Stimulated activated effector memory CD8-positive, alpha-beta T cell treated with anti-CD3 and anti-CD28 coated beads, Interleukin-12 subunit alpha, Interleukin-12 subunit beta, amount 100 ng/mL, for 72 hours (primary cell): ENCODE results near the gene SLC12A9.
"Not testable (repeated sequence)": the region's sequence is repeated elsewhere in the genome, so short reads cannot be mapped to it uniquely, and the experiment has no call there.

Experiments
- ATAC-seq: fragments of 150-1000 bp; cut with Tn5 transposase; 2 replicates; pipeline ENCODE4 v1.10.0; 2021
- DNase-seq, 2 donors: peaks; one replicate each; pipeline ENCODE4 v3.0.0; 2021 to 2022; ENCODE audit warnings: low spot score in 2 of 2
- H3K27ac Mint-ChIP-seq: one replicate; pipeline ENCODE4 v1.8.0; 2022; ENCODE audit warnings: mild to moderate bottlenecking, mixed read lengths
- H3K36me3 Mint-ChIP-seq: one replicate; pipeline ENCODE4 v1.8.0; 2022; ENCODE audit warnings: mild to moderate bottlenecking, mixed read lengths
- H3K4me1 Mint-ChIP-seq: one replicate; pipeline ENCODE4 v1.8.0; 2022; ENCODE audit warnings: mixed read lengths
- H3K4me3 Mint-ChIP-seq: one replicate; pipeline ENCODE4 v1.8.0; 2022; ENCODE audit warnings: mild to moderate bottlenecking, mixed read lengths
- H3K9me3 Mint-ChIP-seq: one replicate; pipeline ENCODE4 v1.8.0; 2022; ENCODE audit warnings: mixed read lengths

Gene SLC12A9

DNA sequence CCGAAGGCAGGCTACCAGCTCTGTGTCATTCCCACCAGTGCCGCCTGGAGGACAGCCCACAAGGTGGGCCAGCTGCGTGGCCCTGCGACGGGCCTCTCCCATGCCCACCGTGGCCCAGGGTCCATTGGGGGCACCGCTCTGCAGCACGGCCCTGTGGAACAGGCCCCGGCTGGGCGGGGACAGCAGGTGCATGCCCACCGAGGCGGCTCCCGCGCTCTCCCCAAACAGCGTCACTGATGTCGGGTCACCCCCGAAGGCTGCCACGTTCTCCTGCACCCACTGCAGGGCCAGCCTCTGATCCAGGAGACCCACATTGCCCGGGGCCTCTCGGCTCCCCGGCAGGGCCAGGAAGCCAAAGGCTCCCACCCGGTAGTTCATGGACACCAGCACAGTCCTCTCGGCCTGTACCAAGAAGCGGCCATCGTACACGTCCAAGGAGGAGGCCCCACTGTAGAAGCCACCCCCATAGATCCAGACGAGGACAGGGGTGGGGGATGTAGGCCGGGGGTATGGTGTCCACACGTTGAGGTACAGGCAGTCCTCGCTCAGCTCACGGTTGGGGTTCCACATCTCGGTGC lies 40.9 kb downstream of the SLC12A9 start:
- ATAC-seq = no peak
- peak overlapping the region; percentile 80 for H3K4me3 Mint-ChIP-seq
- peaks cover 14% of the 10 kb centered on the region for H3K36me3 Mint-ChIP-seq
- no peaks in the 10 kb centered on the region for H3K9me3 Mint-ChIP-seq
- no peak for DNase-seq
- H3K27ac Mint-ChIP-seq = no peak overlapping the region
- H3K4me1 Mint-ChIP-seq = peaks cover 37% of the 10 kb centered on the region

GRCh38 chr7:100893910-100894721 lies 41.6 kb downstream of the SLC12A9 start:
- H3K4me1 Mint-ChIP-seq = peaks cover 33% of the 10 kb centered on the region
- DNase-seq (no peak), ATAC-seq (no peak)
- no peaks in the 10 kb centered on the region for H3K9me3 Mint-ChIP-seq
- peak overlapping the region; percentile 80 for H3K4me3 Mint-ChIP-seq
- H3K27ac Mint-ChIP-seq = no peak overlapping the region
- H3K36me3 Mint-ChIP-seq = peaks cover 7% of the 10 kb centered on the region

- Mint-ChIP-seq H3K4me1 (peaks cover 32% of the 10 kb centered on the region), H3K36me3 (peaks cover 6% of the 10 kb centered on the region), H3K4me3 (peak overlapping the region; percentile 80), H3K27ac (no peak overlapping the region), H3K9me3 (no peaks in the 10 kb centered on the region)
- ATAC-seq (peak; percentile 20), DNase-seq (peak; percentile 69 to 86)
These were observed 42.6 kb downstream of the SLC12A9 start for GRCh38 chr7:100894860-100895700.

DNA sequence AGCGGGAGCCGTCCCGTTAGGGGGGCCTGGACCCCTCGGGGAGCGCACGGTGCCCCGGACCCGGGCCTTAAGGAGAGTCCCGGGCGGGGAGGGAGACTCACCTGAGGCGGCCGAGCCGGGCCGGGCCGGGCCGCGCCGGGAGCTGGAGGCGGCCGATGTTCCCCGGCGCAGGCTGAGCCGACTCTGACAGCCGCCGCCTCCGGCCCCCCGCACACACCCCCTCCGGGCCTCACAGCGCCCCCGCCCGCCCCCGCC lies 43.1 kb downstream of the SLC12A9 start, which contains the start of gene ACHE:
Gene ACHE (minus strand): TSS at position 188 of the 255 bp plus-strand sequence. CDS start 1,656 bp downstream, outside the sequence.
- Mint-ChIP-seq H3K9me3 (no peaks in the 10 kb centered on the region), H3K4me1 (peaks cover 26% of the 10 kb centered on the region), H3K36me3 (peaks cover 6% of the 10 kb centered on the region), H3K4me3 (peak within 1 kb of the TSS; percentile 80), H3K27ac (no peak within 1 kb of the TSS)
- DNase-seq (no peak), ATAC-seq (peak; percentile 2)

GRCh38 chr7:100895956-100896731 lies 43.6 kb downstream of the SLC12A9 start:
- DNase-seq = no peak
- Mint-ChIP-seq H3K9me3 (no peaks in the 10 kb centered on the region), H3K27ac (no peak overlapping the region), H3K4me3 (peak overlapping the region; percentile 80), H3K4me1 (peaks cover 21% of the 10 kb centered on the region), H3K36me3 (peaks cover 6% of the 10 kb centered on the region)
- ATAC-seq = peak; percentile 44

GRCh38 chr7:100896732-100897608 lies 44.5 kb downstream of the SLC12A9 start:
- Mint-ChIP-seq H3K9me3 (no peaks in the 10 kb centered on the region), H3K27ac (no peak overlapping the region), H3K4me1 (peaks cover 14% of the 10 kb centered on the region), H3K36me3 (peaks cover 3% of the 10 kb centered on the region), H3K4me3 (peak overlapping the region; percentile 80)
- DNase-seq = peak in 1 of 2 donors; percentile 70
- peak; percentile 68 for ATAC-seq

DNA sequence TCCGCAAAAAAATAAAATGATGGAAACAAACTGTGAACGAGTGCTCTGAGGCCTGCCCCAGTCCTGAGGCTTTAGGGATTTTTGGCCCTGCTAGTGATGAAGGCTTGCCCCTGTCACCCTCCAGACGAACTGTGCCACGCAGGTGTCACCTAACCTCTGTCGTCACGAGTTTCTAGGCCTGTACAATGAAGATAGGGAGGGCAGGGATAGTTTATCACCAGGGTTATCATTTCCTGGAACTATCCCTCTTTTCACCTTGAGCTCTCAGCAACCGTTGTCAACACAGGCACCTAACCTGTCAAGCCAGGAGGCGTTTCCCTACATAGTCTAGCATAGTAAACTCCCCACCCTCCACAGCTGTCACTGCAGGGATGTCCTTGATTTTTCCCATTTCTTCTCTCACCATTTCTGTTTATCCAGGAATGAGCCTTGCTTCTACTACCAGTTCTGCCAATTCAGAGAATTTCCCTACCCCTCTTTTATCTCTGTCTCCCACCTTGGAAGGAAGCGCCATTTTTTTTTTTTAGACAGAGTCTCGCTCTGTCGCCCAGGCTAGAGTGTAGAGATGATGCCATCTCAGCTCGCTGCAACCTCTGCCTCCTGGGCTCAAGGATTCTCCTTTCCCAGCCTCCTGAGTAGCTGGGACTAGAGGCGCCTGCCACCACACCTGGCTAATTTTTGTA lies 45.4 kb downstream of the SLC12A9 start:
- Mint-ChIP-seq H3K4me3 (peak overlapping the region; percentile 50), H3K4me1 (peaks cover 9% of the 10 kb centered on the region), H3K27ac (no peak overlapping the region), H3K9me3 (no peaks in the 10 kb centered on the region), H3K36me3 (no peaks in the 10 kb centered on the region)
- ATAC-seq (no peak), DNase-seq (no peak)

DNA sequence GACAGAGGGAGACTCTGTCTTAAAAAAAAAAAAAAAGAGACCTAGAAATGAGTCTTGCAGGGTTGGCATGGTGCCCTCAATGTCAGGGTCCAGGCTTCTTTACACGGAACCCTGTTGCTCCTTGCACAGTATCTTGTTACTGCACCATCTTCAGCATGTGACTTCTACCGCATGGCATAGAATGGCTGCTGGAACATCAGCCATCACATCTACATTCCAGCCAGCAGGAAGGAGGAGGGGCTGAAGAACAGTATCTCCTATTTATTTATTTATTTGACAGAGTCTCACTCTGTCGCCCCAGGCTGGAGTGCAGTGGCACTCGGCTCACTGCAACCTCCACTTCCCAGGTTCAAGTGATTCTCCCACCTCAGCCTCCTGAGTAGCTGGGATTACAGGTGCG lies 46.9 kb downstream of the SLC12A9 start:
- H3K4me3 Mint-ChIP-seq = no peak overlapping the region
- no peaks in the 10 kb centered on the region for H3K36me3 Mint-ChIP-seq
- no peak for ATAC-seq
- DNase-seq = no peak
- H3K4me1 Mint-ChIP-seq = peaks cover 9% of the 10 kb centered on the region
- H3K9me3 Mint-ChIP-seq = no peaks in the 10 kb centered on the region
- H3K27ac Mint-ChIP-seq = no peak overlapping the region

- no peak for ATAC-seq
- no peak overlapping the region for H3K4me3 Mint-ChIP-seq
- H3K27ac Mint-ChIP-seq = no peak overlapping the region
- no peaks in the 10 kb centered on the region for H3K36me3 Mint-ChIP-seq
- H3K4me1 Mint-ChIP-seq = peaks cover 6% of the 10 kb centered on the region
- no peak for DNase-seq
- no peaks in the 10 kb centered on the region for H3K9me3 Mint-ChIP-seq
These were observed 48.5 kb downstream of the SLC12A9 start for GRCh38 chr7:100900978-100901377.

DNA sequence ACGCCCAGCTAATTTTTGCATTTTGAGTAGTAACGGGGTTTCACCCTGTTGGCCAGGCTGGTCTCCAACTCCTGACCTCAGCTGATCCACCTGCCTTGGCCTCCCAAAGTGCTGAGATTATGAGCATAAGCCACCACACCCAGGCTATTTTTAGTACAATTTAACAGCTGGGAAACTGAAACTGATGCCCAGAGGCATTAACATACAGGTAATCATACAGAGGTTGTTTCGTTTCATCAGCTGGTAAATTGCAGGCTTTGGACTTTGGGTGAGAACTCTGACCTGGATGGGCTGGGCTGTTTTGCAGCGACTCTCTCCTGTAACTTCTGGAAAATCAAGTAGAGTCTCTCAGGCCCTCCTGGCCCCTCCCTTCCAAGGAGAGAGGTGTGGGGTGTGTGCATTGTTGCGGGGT lies 49.4 kb downstream of the SLC12A9 start:
- H3K9me3 Mint-ChIP-seq = no peaks in the 10 kb centered on the region
- H3K4me1 Mint-ChIP-seq = no peaks in the 10 kb centered on the region
- ATAC-seq = no peak
- no peak for DNase-seq
- no peak overlapping the region for H3K27ac Mint-ChIP-seq
- no peak overlapping the region for H3K4me3 Mint-ChIP-seq
- no peaks in the 10 kb centered on the region for H3K36me3 Mint-ChIP-seq

DNA sequence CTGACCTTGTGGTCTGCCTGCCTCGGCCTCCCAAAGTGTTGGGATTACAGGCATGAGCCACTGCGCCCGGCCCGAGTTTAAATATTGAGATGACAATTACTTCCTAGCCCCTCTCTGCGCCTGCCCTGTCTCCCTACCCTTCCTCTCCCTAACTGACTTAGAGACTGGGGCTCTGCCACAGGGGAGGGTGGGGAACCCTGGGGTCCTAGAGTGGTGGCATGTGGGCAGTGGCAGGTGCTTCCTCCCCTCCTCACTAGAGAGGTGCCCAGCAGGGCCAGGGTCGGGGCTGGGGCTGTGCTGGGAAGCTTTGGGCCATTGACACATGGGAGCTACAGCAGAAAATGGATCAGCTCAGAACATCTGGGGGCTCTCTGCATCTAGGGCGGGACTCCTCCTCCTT lies 50.1 kb downstream of the SLC12A9 start:
- DNase-seq (no peak), ATAC-seq (no peak)
- H3K27ac Mint-ChIP-seq = no peak overlapping the region
- no peaks in the 10 kb centered on the region for H3K36me3 Mint-ChIP-seq
- H3K4me3 Mint-ChIP-seq = no peak overlapping the region
- no peaks in the 10 kb centered on the region for H3K9me3 Mint-ChIP-seq
- H3K4me1 Mint-ChIP-seq = no peaks in the 10 kb centered on the region

- H3K4me1 Mint-ChIP-seq = no peaks in the 10 kb centered on the region
- no peak for ATAC-seq
- H3K4me3 Mint-ChIP-seq = no peak overlapping the region
- no peak overlapping the region for H3K27ac Mint-ChIP-seq
- H3K36me3 Mint-ChIP-seq = no peaks in the 10 kb centered on the region
- no peak for DNase-seq
- H3K9me3 Mint-ChIP-seq = no peaks in the 10 kb centered on the region
These were observed 56.0 kb downstream of the SLC12A9 start for GRCh38 chr7:100908512-100908911.

GRCh38 chr7:100910443-100910842 lies 57.9 kb downstream of the SLC12A9 start:
- not testable (repeated sequence) for H3K4me3 Mint-ChIP-seq, H3K36me3 Mint-ChIP-seq, ATAC-seq, H3K9me3 Mint-ChIP-seq, H3K4me1 Mint-ChIP-seq, H3K27ac Mint-ChIP-seq, DNase-seq

DNA sequence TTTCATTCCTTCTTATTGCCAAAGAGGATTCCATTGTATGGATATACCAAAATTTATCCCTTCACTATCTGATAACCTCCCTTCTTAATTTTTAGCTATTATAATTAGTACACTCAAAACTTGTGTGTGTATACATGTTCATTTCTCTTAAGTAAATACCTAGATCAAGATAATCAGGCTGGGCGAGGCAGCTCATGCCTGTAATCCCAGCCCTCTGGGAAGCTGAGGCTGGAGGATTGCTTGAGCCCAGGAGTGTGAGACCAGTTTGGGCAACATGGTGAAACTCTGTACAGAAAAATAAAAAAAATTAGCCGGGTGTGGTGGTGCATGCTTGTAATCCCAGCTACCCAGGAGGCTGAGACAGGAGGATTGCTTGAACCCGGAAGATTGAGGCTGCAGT lies 59.0 kb downstream of the SLC12A9 start:
- Mint-ChIP-seq H3K36me3 (no peaks in the 10 kb centered on the region), H3K27ac (no peak overlapping the region), H3K4me1 (peaks cover 9% of the 10 kb centered on the region), H3K9me3 (no peaks in the 10 kb centered on the region), H3K4me3 (no peak overlapping the region)
- no peak for ATAC-seq
- DNase-seq = no peak
